Parathyroid adenoma (tissue), 2 donors: ENCODE results near the gene DGKI.

ENCODE experiments used
- H2AFZ ChIP-seq: fragments of 300-600 bp; sonication (generic); one replicate; pipeline ENCODE4 v1.7.0; 2017; ENCODE audit warnings: antibody characterized with exemption, mild to moderate bottlenecking
- H3K27ac ChIP-seq: fragments of 300-600 bp; sonication (generic); one replicate; pipeline ENCODE4 v1.7.0; 2017
- H3K27me3 ChIP-seq: fragments of 300-600 bp; sonication (generic); one replicate; pipeline ENCODE4 v1.7.0; 2017; ENCODE audit warnings: low read length; ENCODE audit not compliant: control insufficient read depth, insufficient read depth
- H3K36me3 ChIP-seq: fragments of 300-600 bp; sonication (generic); one replicate; pipeline ENCODE4 v1.7.0; 2017; ENCODE audit warnings: low read length; ENCODE audit not compliant: control insufficient read depth, insufficient read depth
- H3K4me1 ChIP-seq: fragments of 300-600 bp; sonication (generic); one replicate; pipeline ENCODE4 v1.7.0; 2017; ENCODE audit warnings: control low read depth
- H3K4me2 ChIP-seq: fragments of 300-600 bp; sonication (generic); one replicate; pipeline ENCODE4 v1.7.0; 2017; ENCODE audit warnings: low read length
- H3K4me3 ChIP-seq: fragments of 300-600 bp; sonication (generic); one replicate; pipeline ENCODE4 v1.7.0; 2017; ENCODE audit warnings: low read depth, low read length
- H3K79me2 ChIP-seq: fragments of 300-600 bp; sonication (generic); one replicate; pipeline ENCODE4 v1.7.0; 2017; ENCODE audit warnings: control low read depth
- H3K9ac ChIP-seq: fragments of 300-600 bp; sonication (generic); one replicate; pipeline ENCODE4 v1.7.0; 2017; ENCODE audit warnings: mild to moderate bottlenecking
- H3K9me3 ChIP-seq: fragments of 300-600 bp; sonication (generic); one replicate; pipeline ENCODE4 v1.7.0; 2017; ENCODE audit warnings: low read length; ENCODE audit not compliant: control insufficient read depth
- TF ChIP-seq, protein P1 (sequence below): fragments of 300-600 bp; sonication (generic); IDR thresholded peaks from one replicate; pipeline ENCODE4 v1.7.0; 2017; ENCODE audit warnings: antibody characterized with exemption, mild to moderate bottlenecking
- donor health status: primary hyperparathyroidism.

The DGKI gene

DNA sequence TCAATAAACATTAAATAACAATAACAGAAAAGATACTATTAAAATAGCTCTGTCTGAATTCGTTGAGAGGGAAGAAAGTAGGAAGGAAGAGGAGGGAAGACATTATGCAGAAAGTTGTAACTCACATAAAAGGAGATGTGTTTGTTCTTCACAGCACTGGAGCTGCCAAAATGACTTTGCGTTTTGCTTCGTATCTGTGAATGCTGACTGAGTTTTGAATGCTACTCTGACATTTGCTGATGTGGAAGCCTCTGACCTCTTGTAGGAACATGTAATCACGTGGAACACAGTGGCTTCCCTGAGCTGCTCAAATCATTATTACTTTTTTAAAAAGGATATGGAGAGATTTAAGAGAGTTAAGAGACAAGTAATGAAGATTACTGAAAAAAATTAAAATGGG is 15.6 kb upstream of the DGKI start:
- H3K9ac ChIP-seq = no peak overlapping the region
- no peaks in the 10 kb centered on the region for H3K4me1 ChIP-seq
- H3K9me3 ChIP-seq = no peaks in the 10 kb centered on the region
- no peaks in the 10 kb centered on the region for H3K79me2 ChIP-seq
- H3K27ac ChIP-seq = no peak overlapping the region
- H3K27me3 ChIP-seq = no peaks in the 10 kb centered on the region
- TF ChIP-seq, protein P1, sequence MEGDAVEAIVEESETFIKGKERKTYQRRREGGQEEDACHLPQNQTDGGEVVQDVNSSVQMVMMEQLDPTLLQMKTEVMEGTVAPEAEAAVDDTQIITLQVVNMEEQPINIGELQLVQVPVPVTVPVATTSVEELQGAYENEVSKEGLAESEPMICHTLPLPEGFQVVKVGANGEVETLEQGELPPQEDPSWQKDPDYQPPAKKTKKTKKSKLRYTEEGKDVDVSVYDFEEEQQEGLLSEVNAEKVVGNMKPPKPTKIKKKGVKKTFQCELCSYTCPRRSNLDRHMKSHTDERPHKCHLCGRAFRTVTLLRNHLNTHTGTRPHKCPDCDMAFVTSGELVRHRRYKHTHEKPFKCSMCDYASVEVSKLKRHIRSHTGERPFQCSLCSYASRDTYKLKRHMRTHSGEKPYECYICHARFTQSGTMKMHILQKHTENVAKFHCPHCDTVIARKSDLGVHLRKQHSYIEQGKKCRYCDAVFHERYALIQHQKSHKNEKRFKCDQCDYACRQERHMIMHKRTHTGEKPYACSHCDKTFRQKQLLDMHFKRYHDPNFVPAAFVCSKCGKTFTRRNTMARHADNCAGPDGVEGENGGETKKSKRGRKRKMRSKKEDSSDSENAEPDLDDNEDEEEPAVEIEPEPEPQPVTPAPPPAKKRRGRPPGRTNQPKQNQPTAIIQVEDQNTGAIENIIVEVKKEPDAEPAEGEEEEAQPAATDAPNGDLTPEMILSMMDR = no peak
- H3K4me3 ChIP-seq = no peak overlapping the region
- no peak overlapping the region for H2AFZ ChIP-seq
- no peak overlapping the region for H3K4me2 ChIP-seq
- H3K36me3 ChIP-seq = no peaks in the 10 kb centered on the region

DNA sequence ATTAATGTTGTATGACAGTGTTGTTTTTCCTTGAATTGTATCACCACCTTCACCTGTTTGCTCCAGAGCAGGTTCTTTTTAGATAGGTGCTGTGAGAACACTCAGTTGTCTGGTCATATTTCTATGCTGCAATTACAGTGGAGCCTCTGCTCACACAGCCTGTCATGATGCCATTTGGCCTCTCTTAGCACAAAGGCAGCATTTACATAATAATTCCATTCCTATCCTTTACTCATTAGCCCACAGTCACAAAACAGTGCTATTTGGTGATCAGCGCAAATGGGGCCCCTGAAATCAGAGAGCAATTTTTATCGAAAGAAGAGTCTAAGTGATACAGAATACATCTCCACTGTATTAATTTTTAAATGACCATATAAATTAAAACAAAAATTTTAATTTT is 13.8 kb upstream of the DGKI start:
- Histone ChIP-seq H3K79me2 (no peaks in the 10 kb centered on the region), H3K27ac (no peak overlapping the region)
- TF ChIP-seq, protein P1 = no peak

GRCh38 chr7:137853053-137853452 is 6.3 kb upstream of the DGKI start:
- Histone ChIP-seq H3K9ac (no peak overlapping the region), H3K36me3 (no peaks in the 10 kb centered on the region), H3K27me3 (no peaks in the 10 kb centered on the region), H3K79me2 (no peaks in the 10 kb centered on the region), H3K27ac (no peak overlapping the region), H3K4me2 (no peak overlapping the region), H2AFZ (no peak overlapping the region), H3K4me3 (no peak overlapping the region), H3K9me3 (no peaks in the 10 kb centered on the region), H3K4me1 (no peaks in the 10 kb centered on the region)
- TF ChIP-seq, protein P1 = no peak

More for the DNA sequence above, 13.8 kb upstream of the DGKI start:
- Histone ChIP-seq H3K9ac (no peak overlapping the region), H3K36me3 (no peaks in the 10 kb centered on the region), H3K4me1 (no peaks in the 10 kb centered on the region), H3K4me2 (no peak overlapping the region), H2AFZ (no peak overlapping the region), H3K9me3 (no peaks in the 10 kb centered on the region), H3K4me3 (no peak overlapping the region), H3K27me3 (no peaks in the 10 kb centered on the region)

DNA sequence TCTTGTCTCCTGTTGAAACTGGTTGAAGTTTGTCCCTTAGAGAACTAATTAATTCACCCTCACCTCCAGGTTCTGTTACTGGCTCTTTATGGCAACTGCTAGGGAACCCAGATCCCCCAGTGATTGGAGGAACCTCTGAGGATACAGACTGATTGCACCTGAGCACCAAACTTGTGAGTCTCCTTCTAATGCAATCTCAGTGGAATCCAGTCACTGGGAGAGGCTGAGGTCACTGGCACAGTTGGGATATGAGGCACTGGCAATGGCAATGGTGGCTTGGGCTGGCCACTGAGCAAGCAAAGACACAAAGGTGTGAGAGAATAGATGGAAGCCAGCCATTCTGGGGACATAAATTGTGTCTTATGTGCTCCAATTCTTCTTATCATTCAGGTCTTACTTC is 5.3 kb upstream of the DGKI start:
- H3K4me2 ChIP-seq = no peak overlapping the region
- no peaks in the 10 kb centered on the region for H3K36me3 ChIP-seq
- no peaks in the 10 kb centered on the region for H3K27me3 ChIP-seq
- H2AFZ ChIP-seq = no peak overlapping the region
- TF ChIP-seq, protein P1 = no peak
- H3K9me3 ChIP-seq = no peaks in the 10 kb centered on the region
- no peak overlapping the region for H3K9ac ChIP-seq
- H3K27ac ChIP-seq = no peak overlapping the region
- no peaks in the 10 kb centered on the region for H3K79me2 ChIP-seq
- no peak overlapping the region for H3K4me3 ChIP-seq
- H3K4me1 ChIP-seq = no peaks in the 10 kb centered on the region
